Measurements from ENCODE around the gene SATB1. TPM values are rescaled to one million over a fixed set of nuclear protein-coding genes. Genes with fewer than 3 reads are reported as not detected.

SATB1 gene
- total RNA-seq, 1 donor from 2014 or later: 4.4 TPM

DNA sequence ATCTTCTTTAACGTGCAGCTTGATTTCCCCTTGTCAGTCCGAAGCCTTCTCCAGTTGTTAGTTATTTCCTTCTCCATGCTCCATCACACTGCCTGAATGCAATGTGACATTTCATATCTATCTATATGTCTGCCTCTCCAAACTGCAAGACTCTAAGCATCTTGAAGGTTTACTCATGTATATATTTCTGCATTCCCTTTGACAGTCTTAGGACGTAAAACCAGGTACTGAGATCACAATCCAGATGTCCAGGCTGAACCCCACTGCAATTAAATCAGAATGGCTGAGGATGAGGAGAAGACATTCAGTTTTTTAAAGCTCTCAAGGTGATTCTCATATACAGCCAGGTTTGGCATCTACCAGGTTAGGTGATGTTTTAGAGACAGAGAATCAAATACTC lies 6.1 kb upstream of the SATB1 start:
- H3K27me3 Mint-ChIP-seq (ENCODE audit: low read depth): peaks cover 58% of the 10 kb centered on the region
- no peaks in the 10 kb centered on the region for H3K36me3 Mint-ChIP-seq (ENCODE audit: low read depth)
- no peaks in the 10 kb centered on the region for H3K9me3 Mint-ChIP-seq (ENCODE audit: low read depth)
- no peak overlapping the region for H3K27ac Mint-ChIP-seq (ENCODE audit: unreplicated experiment)
- TF ChIP-seq, protein P1, sequence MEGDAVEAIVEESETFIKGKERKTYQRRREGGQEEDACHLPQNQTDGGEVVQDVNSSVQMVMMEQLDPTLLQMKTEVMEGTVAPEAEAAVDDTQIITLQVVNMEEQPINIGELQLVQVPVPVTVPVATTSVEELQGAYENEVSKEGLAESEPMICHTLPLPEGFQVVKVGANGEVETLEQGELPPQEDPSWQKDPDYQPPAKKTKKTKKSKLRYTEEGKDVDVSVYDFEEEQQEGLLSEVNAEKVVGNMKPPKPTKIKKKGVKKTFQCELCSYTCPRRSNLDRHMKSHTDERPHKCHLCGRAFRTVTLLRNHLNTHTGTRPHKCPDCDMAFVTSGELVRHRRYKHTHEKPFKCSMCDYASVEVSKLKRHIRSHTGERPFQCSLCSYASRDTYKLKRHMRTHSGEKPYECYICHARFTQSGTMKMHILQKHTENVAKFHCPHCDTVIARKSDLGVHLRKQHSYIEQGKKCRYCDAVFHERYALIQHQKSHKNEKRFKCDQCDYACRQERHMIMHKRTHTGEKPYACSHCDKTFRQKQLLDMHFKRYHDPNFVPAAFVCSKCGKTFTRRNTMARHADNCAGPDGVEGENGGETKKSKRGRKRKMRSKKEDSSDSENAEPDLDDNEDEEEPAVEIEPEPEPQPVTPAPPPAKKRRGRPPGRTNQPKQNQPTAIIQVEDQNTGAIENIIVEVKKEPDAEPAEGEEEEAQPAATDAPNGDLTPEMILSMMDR (IDR thresholded peaks at IDR 0.05): no peak
- no peak for DNase-seq (ENCODE audit: low spot score)
- H3K4me3 Mint-ChIP-seq (ENCODE audit: unreplicated experiment): no peak overlapping the region
- H3K4me1 Mint-ChIP-seq (ENCODE audit: low read depth): no peaks in the 10 kb centered on the region

DNA sequence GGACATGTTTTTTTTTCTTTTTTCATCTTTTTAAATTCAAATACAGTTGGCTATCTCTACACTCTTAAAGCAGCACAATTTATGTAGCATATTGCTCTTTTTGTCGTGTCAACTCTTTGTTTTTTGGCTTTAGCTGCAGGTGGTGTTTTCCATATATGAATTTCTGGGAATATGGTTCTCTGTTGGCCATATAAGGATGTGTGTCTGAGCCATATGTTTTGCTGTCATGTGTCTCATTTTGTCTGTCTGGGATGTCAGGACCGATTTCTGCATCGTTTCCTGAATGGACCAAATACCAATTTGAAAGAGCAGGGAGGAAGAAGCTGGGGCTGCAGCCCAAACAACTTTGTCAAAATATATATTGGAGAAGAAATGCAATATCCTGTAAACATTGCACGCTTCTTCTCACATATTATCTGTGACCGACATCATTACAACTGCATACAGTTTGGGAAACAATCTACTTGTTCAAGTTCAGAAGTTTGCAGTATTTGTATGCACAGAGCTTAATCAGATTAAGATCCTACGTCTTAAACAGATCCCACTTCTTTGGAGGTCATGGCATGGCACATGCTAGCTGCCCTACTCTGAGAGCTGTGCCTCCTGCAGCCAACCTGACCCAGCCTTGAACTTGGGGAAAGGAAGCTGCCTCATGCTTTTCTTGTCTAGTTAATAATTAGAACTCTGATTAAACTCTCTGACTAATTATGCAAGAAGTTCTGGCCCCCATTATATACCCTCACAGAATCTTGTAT lies 4.0 kb upstream of the SATB1 start:
- Mint-ChIP-seq H3K4me1 (ENCODE audit: low read depth) (peaks cover 3% of the 10 kb centered on the region), H3K9me3 (ENCODE audit: low read depth) (no peaks in the 10 kb centered on the region), H3K27me3 (ENCODE audit: low read depth) (peaks cover 50% of the 10 kb centered on the region), H3K27ac (ENCODE audit: unreplicated experiment) (no peak overlapping the region), H3K36me3 (ENCODE audit: low read depth) (no peaks in the 10 kb centered on the region), H3K4me3 (ENCODE audit: unreplicated experiment) (no peak overlapping the region)
- no peak for DNase-seq (ENCODE audit: low spot score)
- TF ChIP-seq, protein P1 (IDR thresholded peaks at IDR 0.05): no peak

DNA sequence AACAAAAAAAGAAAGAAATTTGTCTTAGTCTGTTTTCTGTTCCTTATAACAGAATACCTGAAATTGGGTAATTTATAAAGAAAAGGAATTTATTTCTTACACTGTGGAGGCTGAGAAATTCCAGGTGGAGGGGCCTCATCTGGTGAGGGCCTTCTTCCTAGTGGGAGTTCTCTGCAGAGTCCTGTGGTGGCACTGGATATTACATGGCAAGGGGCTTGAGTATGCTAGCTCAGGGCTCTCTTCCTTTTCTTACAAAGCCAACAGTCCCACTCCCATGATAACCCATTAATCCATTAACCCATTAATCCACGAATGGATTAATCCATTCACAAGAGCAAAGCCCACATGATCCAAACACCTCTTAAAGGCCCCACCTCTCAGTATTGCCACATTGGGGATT lies 2.9 kb upstream of the SATB1 start:
- Mint-ChIP-seq H3K27me3 (ENCODE audit: low read depth) (peaks cover 50% of the 10 kb centered on the region), H3K9me3 (ENCODE audit: low read depth) (no peaks in the 10 kb centered on the region), H3K4me3 (ENCODE audit: unreplicated experiment) (no peak overlapping the region), H3K36me3 (ENCODE audit: low read depth) (no peaks in the 10 kb centered on the region), H3K4me1 (ENCODE audit: low read depth) (peaks cover 13% of the 10 kb centered on the region), H3K27ac (ENCODE audit: unreplicated experiment) (no peak overlapping the region)
- DNase-seq (ENCODE audit: low spot score): no peak
- TF ChIP-seq, protein P1 (IDR thresholded peaks at IDR 0.05): no peak

DNA sequence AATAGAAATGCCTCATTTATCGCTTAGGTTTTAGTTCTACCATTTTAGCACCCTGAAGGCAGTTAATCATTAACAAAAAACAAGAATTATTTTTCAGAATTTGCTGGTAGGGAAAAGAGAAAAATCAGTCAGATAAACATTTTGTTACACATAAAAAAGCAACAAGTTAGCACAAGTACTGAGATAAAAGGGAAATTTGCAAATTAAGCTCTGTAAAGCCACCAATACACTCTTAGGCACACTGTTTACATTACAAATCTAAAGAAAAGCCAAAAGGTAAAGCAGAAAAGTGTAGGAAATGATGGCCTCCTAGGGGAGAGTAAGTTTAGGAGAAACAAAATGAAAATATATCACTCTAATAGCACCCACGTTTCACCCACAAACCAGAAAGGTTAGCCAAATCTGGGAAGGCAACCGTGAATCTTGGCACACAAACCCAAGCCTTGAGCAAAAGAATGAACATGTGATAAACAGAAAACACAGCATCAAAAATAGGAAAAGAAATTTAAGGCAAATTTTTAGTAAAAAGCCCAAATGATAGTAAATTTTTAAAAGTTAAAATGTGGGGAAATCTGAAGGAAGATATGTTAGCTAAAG lies 1.6 kb upstream of the SATB1 start:
- Mint-ChIP-seq H3K4me3 (ENCODE audit: unreplicated experiment) (no peak overlapping the region), H3K36me3 (ENCODE audit: low read depth) (no peaks in the 10 kb centered on the region), H3K9me3 (ENCODE audit: low read depth) (no peaks in the 10 kb centered on the region), H3K4me1 (ENCODE audit: low read depth) (peaks cover 13% of the 10 kb centered on the region), H3K27ac (ENCODE audit: unreplicated experiment) (no peak overlapping the region), H3K27me3 (ENCODE audit: low read depth) (peaks cover 37% of the 10 kb centered on the region)
- TF ChIP-seq, protein P1 (IDR thresholded peaks at IDR 0.05): no peak
- no peak for DNase-seq (ENCODE audit: low spot score)

DNA sequence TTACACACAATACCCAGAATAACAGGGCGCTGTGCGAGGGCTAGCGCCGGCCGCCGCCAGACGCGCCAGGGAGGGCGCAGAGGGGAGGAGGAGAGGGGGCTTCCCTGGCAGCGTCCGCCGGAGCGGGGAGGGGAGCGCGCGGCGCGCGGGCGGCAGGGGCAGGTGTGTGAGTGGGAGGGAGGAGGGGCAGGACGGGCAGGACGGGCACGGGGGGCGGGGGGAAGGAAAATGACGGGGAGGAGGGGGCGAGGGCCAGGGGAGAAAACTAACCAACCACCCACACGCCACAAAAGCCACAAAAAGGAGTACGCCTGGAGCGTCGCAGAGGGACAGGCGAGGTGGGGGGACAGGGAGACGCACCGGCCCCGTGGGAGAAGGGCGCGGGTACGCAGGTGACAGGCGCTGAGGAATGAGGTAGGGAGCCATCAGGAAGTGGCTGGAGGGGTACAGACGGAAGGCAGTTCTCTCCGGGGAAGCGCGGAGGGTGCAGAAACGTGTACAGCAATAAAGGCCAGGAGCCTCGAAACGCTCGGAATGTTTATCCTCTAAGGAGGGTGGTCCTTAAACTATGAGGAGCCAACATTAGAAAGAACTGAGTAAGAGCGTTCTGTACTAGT lies 610 bp upstream of the SATB1 start:
- TF ChIP-seq, protein P1 (IDR thresholded peaks at IDR 0.05): peak; percentile 15
- peaks cover 13% of the 10 kb centered on the region for H3K4me1 Mint-ChIP-seq (ENCODE audit: low read depth)
- H3K27ac Mint-ChIP-seq (ENCODE audit: unreplicated experiment): no peak overlapping the region
- peak overlapping the region; percentile 78 for H3K4me3 Mint-ChIP-seq (ENCODE audit: unreplicated experiment)
- DNase-seq (ENCODE audit: low spot score): peak; percentile 88
- H3K27me3 Mint-ChIP-seq (ENCODE audit: low read depth): peaks cover 29% of the 10 kb centered on the region
- no peaks in the 10 kb centered on the region for H3K9me3 Mint-ChIP-seq (ENCODE audit: low read depth)
- no peaks in the 10 kb centered on the region for H3K36me3 Mint-ChIP-seq (ENCODE audit: low read depth)

All from chondrocyte (in vitro differentiated cells).